Cardiac fibroblast (primary cell): ENCODE measurements around the gene PGBD1.

ENCODE experiments used
- DNase-seq, 2 donors: peaks; one replicate each; pipeline versions ENCODE4 v3.0.0 to v3.0.0-alpha.2; 2010; ENCODE audit warnings: low read depth in 2 of 2
- H3K4me3 ChIP-seq, 2 donors: replicated peaks in 1 of 2; 1 replicate in 1 of 2; 2 replicates in 1 of 2; pipeline ENCODE4 v1.5.1; 2011; ENCODE audit warnings: low read depth in 2 of 2, low read length in 2 of 2, mild to moderate bottlenecking in 2 of 2, moderate library complexity in 1 of 2
- TF ChIP-seq, protein P1 (sequence below): IDR thresholded peaks from one replicate; pipeline ENCODE4 v1.5.1; 2011; ENCODE audit warnings: low read depth, mild to moderate bottlenecking, low read length, inconsistent platforms

The PGBD1 gene

GRCh38 chr6:28245206-28245941, 36.0 kb upstream of the PGBD1 start:
- TF ChIP-seq, protein P1, sequence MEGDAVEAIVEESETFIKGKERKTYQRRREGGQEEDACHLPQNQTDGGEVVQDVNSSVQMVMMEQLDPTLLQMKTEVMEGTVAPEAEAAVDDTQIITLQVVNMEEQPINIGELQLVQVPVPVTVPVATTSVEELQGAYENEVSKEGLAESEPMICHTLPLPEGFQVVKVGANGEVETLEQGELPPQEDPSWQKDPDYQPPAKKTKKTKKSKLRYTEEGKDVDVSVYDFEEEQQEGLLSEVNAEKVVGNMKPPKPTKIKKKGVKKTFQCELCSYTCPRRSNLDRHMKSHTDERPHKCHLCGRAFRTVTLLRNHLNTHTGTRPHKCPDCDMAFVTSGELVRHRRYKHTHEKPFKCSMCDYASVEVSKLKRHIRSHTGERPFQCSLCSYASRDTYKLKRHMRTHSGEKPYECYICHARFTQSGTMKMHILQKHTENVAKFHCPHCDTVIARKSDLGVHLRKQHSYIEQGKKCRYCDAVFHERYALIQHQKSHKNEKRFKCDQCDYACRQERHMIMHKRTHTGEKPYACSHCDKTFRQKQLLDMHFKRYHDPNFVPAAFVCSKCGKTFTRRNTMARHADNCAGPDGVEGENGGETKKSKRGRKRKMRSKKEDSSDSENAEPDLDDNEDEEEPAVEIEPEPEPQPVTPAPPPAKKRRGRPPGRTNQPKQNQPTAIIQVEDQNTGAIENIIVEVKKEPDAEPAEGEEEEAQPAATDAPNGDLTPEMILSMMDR = no peak
- no peak for DNase-seq
- H3K4me3 ChIP-seq = no peak overlapping the region

DNA sequence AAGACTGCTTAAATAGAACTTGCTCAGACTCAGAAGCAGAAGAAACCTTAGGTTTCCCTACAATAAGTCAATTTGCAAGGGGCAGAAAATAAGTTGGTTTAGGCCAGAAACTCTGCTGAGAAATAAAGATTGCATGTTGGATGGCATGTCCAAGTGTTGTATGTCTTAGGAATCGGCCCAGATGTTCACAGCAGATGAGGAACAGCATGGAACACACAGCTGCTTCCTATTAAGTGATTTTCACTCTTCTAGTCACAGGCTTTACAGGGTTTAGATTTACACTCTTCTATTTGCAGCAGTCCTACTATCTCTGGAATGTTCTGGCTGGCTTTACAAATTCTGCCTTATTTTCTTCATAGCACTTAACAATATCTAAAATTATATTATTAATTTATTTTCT, 32.5 kb upstream of the PGBD1 start:
- DNase-seq = no peak
- TF ChIP-seq, protein P1 = no peak
- no peak overlapping the region for H3K4me3 ChIP-seq

DNA sequence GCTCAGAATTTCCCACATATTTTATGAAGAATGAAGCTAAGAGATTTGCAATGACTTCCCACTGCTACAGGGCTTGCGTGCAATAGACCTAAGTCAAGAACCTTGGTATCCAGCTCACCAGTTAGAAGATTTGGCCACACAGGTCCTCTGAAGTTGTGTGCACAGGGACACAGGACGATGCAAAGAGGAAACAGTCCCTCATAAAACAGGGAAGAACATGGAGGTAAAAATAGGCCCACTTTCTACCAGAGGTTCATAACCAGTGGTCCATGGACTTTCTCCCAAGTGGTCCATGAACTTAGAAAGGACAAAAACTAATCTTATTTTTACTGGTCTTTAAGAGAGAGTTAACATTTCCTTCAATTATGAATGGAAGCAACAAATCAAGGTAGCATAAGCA, 30.6 kb upstream of the PGBD1 start:
- TF ChIP-seq, protein P1 = no peak
- no peak for DNase-seq
- peak overlapping the region in 1 of 2 donors; percentile 85 for H3K4me3 ChIP-seq

GRCh38 chr6:28251661-28252008, 29.7 kb upstream of the PGBD1 start:
- H3K4me3 ChIP-seq = peak overlapping the region; percentile 81 to 85
- TF ChIP-seq, protein P1 = no peak
- DNase-seq = no peak

DNA sequence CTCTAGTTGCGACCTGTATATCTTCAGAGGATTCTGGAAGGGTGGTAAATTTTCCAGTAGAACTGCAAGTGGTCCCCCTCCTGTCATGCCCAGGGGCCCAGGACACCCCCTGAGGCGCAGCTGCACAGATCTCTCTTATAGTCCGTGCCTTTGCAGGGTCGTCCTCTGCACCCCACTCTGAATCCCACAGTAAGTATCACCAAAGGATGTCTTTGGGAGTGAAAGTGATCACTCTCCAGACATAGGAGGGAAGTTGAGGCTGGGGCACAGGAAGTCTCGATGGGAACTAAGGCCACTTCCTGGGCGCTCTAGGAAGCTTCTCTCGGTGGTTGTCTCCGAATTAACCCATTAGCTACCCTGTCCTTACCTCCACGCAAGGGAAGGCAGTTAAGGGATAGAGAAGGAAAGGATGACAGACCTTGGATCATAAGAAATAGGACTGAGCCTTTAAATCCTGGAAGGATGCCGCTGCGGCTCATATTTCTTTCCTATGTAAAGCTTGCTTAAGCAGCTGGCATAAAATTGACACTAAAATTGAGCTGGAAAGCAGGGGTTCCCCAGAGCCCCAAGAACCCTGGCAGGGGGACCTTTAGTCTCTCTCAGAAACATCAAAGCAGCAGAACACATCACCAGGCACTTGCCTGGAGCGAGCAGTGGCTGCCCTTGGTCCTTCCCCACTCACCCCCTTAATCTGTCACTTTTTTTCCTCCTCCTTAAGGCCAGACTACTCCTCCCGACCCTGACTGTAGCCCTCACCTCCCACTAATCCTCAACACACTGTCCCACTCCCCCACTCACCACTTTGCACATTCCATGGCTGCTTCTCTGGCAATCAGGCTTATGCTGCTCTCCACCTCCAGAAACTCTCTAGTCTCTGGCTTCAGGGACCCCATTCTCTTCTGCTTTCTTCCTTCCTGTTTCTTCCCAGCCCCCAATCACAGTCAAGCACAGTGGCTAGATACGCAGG, 29.1 kb upstream of the PGBD1 start, which contains the start of gene ZKSCAN4:
Gene ZKSCAN4 (minus strand): TSS at position 261 of the 967 bp plus-strand sequence. CDS start 289 bp downstream, outside the sequence.
- H3K4me3 ChIP-seq = peak within 1 kb of the TSS; percentile 81 to 85
- peak; percentile 95 for DNase-seq
- TF ChIP-seq, protein P1 = no peak

GRCh38 chr6:28254121-28254519, 27.3 kb upstream of the PGBD1 start:
- TF ChIP-seq, protein P1 = no peak
- no peak for DNase-seq
- no peak overlapping the region for H3K4me3 ChIP-seq
